Stimulated activated CD4-positive, alpha-beta T cell treated with anti-CD3 and anti-CD28 coated beads, Interleukin-4, amount 100 ng/mL, for 1 hour (primary cell): ENCODE results near the gene MYH10.
"Not testable (repeated sequence)": the region's sequence is repeated elsewhere in the genome, so short reads cannot be mapped to it uniquely, and the experiment has no call there.

Experiments
- DNase-seq: peaks from one replicate; pipeline ENCODE4 v3.0.0-alpha.2; 2020

The MYH10 gene

DNA sequence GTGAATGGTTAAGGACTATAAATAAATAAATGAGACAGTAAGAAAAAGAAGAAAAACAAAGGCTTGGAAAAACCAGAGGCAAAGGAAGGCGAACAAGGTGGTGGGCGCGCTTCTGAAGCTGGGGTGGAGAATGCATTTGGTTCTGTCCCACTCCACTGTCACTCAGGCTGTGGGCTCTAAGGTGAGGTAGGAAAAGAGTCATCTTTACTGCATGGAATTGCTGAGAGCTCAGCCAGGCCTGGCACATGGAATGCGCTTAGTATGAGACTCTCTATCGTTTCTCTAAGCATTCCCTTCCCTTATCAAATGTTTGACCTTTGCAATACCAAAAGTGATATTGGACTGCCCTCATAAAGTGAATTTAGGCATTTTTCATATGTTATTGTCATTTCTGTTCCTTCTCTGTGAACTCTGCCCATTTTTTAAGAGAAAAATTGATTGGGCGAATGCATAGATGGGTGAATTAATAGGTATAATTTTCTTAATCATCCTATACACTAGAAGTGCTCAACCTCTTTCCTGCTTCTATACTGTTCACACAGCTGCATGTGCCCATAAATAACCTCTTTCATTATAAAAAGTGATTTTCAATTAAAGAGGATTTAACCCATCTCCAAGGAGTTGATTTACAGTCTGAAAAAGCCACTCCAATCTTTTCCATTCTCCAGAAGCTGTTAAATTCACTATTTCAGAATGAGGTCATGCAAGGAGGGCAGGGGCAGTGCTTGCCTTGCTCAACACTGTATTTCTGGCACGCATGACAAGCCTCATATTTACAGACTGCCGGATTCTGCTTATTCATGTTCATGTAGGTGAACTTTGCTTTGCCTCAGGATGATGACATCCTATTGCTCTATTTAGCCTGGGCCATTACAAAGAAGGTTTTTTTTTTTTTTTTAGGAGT, 87.7 kb downstream of the MYH10 start:
- DNase-seq: no peak

DNA sequence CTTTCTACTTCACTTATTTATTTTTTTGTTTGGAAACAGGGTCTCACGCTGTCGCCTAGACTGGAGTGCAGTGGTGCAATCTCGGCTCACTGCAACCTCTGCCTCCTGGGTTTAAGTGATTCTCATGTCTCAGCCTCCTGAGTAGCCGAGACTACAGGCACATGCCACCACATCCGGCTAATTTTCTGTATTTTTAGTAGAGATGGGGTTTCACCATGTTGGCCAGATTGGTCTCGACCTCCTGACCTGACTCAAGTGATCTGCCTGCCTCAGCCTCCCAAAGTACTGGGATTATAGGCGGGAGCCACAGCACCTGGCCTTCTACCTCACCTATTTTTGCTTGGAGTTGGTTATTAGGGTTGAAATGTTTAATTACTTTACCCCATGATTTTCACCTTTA, 90.5 kb downstream of the MYH10 start:
- DNase-seq: not testable (repeated sequence)

DNA sequence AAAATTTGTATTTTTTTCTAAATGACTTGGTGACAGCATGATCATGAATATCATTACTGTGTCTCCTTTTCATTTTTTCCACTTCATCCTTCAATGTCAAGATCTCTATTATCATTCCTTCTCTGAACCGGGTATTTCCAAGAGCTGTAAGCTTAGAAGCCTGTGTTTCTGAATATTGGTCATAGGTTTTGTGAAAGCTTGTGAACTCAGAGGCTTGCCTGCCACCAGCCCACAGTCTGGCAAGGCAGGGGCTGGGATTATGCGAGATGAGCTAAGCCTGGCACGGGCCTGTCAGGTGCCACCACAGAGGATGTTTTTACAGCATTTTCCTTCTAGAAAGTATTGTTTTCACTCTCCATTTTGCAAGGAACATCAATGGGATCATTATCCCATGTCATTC, 92.8 kb downstream of the MYH10 start:
- no peak for DNase-seq

DNA sequence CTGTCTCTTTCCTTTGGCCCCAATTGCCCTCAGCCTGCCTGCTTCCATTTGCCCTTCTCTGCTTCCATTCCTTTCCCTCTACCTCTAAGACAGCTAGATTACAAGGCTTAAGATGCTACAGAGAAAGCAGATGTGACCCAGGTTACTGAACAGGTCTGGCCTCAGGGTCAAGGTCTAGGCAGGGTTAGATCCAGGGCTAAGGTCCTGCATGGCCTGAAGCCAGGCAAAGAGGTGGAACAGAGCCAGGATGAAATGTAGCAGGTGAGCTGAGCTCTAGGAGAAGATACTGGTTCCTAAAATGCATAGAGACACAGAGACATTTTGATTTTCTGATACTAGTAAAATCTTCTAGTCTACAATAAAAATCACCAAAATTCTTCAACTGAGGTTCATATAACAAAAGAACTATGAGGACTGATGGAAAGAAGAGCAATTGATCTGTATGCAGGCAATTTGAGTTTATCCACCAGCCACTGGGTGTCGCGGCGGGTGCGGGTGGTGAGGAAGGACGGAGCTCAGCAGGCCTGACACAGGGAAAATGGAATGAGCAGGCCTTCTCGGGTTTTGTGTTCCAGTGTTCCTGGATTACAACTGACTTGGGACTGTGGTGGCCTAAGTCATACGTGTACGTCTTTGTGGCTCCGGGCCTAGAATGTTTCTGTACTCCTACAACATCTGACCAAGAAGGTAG, 95.9 kb downstream of the MYH10 start:
- DNase-seq: no peak

DNA sequence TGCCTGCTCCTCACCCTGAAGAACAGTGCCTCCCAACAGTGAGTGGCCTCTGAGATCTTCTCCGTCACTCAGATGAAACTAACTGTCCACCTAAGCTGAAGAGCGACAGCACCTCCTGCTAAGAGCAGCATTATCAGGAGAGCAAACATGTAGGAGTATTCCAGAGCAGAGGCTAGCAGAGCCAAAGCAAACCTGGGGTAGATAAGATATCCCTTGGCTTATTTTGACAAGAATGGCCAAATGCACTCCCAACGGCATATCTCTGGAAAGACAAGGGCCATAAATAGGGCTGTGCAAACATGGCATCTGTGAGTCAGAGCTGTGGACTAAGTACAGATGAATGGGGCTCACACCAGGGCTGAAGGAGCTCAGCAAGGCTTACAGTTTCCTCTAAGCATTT, 98.5 kb downstream of the MYH10 start:
- DNase-seq: no peak

DNA sequence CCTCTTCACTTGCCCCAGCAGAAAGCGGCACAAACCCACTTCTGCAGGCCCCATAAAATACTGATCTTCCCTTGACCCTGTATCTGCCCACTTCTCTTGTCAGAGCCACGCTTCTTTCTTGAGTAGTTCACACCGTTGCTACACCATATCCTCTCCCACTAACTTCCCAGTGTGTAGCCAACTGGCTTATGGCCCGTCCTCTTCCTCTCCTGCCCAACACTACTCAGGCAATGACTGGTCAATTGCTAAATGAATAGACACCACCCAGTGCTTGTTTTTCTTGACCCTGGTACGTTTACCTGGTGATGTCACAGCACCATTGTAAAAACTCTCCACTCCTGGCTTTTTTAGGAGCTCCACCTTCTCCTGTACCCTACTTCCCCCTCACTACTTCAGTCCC, 107.9 kb downstream of the MYH10 start:
- no peak for DNase-seq

DNA sequence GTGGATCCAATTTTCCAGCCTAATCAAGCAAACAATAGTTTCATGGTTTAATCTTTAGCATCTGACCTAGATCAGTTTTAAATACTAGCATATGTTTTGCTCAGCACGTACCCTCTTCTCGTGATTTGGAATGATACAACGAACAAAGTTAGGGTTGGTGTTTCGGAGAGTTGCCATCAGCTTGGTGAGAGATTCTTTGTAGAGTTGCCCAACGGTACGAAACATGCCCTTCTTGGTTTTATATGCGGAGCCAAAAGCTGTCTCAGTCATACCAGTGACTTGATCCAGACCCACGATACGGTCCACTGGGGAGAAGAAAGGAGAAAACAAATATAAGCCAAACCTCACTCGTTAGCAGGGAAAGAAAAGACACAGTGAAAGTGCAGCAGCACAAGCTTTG, 109.5 kb downstream of the MYH10 start:
- no peak for DNase-seq

DNA sequence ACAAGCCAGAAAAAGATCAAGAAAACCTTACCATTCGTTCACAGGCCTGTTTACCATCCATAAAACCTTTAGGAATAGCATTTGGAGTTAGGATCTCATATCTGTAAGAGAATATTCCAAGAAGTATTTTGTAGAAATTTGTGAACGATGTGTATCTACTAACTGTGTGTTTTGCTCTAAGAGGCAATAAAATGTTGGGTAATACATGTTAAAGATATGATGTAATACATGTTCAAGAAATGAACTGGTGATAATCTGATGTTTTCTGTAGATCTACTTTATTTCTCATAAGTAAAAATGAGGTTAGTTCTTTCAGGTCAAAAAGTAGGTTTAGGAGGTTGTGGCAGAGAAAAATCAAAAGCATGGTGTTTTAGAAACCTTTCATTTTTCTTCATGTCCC, 111.7 kb downstream of the MYH10 start:
- DNase-seq: no peak

DNA sequence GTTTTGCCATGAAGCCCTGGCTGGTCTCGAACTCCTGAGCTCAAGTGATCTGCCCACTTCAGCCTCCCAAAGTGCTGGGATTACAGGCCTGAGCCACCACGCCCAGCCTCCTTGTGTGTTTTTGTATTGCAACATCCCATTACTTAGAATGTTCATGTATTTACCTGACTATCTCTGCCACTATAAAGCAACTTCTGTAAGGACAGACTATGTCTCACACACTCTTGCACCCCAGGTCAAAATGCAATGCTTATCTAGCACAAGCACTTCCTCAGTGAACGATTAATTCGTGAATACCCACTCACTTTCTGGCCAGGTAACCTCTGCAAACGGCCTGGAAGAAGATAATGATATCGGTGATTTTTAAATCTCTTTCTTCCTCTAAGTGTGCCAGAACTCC, 112.2 kb downstream of the MYH10 start:
- DNase-seq: no peak

DNA sequence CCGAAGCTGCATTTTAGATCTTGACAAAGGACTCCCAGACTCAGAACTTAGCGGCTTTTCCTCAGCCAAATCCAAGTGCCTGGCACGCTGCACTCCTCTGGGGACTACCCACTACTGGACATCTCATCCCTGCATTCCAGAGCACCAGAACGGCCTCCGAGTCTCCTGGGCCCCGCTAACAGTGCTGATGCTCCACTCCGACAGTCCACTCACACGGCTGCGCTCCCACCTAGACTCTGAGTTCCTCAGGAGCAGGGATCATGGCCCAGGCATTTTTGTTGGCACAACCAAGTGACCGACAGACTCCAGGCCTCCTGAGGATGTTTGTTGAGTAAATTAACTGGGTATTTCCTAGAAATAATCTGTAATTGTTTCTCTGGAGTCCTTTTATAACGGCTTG, 115.7 kb downstream of the MYH10 start:
- no peak for DNase-seq

DNA sequence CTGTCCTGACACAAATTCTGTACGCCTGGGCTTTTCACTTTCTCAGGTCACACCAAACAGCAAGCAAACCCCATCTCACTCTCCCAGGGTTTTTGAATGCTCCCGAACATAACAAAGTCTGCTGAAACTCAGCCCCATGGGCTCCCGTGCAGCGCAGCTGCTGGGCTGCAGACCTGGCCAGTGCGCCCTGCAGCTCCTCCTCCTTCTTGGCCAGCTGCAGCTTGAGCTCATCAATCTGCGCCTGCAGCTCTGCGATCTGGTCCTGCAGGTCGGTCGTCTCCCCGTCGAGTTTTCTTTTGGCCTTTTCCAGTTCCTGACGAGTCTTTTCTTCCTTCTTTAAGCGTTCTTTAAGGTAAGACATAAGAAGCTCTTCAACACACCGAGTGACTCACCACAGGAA, 124.4 kb downstream of the MYH10 start:
- no peak for DNase-seq

DNA sequence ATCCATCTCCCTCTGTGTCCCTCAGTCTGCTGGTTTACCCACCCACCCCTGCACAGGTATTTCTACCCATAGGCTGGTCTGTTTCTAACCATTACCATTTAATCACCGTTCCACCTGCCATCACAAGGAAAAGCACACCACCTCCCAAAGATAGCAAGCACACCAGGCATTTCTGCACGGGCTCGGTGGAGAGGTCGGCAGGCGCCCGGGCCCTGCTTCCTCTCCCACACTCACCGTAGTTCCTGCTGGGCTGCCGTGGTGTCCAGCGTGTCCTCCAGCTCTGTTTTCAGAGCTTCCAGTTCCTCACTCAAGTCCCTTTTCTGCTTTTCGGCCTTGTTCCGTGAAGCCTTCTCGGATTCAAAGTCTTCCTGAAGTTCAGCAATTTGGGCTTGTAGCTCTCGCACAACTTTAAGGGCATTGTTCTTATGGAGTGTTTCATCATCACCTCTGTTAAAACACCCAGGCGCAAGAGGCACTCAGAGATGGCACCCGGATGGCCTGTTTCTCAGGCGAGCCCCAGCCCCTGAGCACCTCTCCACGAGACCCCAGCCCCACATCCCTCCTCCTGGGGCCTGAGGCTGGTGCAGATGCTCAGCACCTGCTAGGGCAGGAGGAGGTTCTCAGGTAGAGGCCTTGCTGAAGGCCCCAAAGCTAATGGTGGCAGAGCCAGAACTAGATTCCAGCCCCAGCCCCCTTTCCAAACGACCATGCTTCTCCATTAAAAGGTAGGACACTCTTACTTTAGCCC, 125.9 kb downstream of the MYH10 start:
- no peak for DNase-seq

DNA sequence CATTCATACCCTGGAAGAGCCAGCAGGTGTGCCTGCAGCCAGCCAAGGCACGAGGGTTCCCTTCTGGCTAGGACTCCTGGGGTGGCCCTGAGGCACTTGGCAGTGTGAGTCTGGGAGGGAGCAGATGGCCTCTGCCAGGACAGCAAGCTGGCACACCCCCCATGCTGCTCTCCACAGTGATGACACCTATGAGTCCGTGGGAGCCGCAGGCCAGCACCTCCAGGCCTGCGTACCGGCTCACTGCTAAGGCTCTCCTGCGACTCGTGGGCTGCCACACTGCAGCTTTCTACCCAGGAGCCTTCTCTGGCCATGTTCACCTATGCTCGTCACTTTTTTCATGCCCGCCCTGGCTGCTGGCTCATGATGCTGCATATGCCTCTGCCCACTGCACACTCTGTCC, 126.7 kb downstream of the MYH10 start:
- DNase-seq: no peak

DNA sequence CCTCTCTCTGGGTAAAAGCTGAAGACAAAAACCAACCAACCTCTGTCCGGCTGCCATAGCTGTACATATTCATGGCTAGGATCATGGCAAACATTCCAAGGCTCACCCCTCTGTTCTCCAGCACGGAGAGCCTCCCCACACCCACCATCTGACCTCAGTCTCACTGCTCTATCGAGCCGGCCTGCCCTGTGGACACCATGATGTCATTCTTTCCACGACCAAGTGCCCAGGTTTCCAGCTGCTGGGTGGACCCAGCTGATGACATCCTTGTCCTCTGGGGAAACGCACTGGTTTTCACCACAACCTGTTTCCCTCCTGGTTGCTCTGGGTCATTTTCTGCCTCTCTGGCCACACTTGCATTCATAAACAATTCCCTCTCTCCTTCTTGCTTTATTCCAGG, 127.2 kb downstream of the MYH10 start:
- no peak for DNase-seq

DNA sequence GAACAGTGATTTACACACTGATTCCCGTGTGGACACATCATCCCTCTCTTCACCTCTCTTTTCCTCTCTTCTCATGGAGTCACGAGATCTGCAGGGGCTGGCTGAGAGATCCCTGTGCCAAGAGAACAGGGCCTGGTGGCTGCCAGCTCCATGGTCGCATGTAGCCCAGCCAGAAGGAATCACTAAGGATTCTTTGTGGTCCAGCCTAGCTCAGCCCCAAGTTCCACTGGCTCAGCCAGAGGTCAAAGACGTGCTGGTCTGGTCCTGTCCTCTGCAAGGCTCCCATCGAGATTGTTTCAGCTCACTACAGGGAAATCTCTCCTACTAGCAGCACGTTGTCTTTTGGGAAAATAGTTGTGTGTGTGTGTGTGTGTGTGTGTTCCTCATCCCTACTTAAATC, 128.4 kb downstream of the MYH10 start:
- DNase-seq: no peak

DNA sequence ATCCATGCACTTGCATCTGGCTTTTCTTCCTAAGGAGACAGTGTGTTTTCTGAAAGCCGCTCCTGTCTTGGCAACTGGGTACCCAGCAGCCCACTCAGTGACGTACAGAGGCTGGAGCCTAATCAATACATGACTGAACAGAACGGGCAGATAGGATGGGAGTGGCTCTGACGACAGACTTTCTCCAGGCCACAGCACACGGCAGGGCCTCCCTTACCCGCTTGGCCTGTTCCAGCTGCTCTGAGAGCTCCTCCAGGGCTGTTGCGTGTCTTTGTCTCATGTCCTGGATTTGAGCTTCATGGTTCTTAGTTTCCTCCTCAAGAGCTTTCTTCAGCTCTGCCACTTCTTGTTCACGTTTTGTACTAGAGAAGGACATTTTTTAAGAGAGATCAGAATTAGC, 129.9 kb downstream of the MYH10 start:
- no peak for DNase-seq

DNA sequence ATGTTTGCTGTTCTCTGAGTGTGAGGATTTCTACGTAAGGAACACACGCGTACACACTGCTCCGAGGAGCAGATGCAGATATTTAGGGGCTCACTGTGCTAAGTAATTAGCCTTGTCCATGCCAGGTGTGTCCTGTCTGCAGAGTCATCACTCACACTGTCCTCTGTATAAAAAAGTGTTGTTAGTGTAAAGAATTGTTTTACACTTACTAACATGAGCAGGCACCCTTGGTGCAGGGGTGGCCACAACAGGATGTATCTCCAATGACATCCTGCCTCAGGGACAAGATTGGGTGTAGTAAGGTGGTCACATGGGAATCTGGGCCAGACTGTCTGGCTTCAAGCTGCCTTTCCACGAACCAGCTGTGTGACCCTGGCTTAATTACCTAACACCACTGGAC, 130.9 kb downstream of the MYH10 start:
- DNase-seq: no peak

DNA sequence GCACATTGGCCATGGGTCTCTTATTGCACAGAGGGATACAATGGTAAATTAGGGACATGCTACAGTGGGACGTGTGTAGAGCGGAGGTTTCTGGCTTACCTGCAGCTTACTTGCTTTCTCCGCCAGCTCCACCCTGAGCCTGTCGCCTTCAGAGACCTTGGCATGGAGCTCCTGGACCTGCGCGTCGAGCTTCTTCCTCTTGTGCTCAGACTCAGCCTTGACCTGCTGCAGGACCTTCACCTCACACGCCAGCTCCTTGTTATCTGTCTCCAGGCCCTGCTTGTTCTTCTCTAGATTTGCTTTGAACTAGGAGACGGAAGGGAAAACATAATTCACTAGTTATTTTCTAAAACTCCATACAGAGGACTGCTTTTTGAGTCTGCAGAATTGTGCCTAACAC, 131.4 kb downstream of the MYH10 start:
- no peak for DNase-seq

DNA sequence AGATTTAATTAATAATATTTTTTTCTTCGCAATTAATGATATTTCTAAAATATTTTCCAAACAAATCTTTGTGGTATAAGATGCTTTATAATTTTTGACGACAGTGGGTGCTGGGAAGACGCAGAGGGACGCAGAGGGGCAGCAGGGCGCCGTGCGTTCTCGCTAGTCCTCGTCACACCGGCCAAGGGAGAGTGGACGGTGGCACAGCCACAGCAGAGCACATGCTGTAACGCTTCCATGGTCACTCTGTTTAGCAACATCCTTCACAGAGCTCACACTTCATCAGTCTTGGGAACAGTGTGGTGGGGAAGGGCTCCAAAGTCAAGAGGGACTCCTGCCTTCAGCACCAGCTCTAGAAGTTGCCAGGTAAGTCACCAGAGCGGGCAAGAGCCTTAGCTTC, 134.4 kb downstream of the MYH10 start:
- DNase-seq: no peak

DNA sequence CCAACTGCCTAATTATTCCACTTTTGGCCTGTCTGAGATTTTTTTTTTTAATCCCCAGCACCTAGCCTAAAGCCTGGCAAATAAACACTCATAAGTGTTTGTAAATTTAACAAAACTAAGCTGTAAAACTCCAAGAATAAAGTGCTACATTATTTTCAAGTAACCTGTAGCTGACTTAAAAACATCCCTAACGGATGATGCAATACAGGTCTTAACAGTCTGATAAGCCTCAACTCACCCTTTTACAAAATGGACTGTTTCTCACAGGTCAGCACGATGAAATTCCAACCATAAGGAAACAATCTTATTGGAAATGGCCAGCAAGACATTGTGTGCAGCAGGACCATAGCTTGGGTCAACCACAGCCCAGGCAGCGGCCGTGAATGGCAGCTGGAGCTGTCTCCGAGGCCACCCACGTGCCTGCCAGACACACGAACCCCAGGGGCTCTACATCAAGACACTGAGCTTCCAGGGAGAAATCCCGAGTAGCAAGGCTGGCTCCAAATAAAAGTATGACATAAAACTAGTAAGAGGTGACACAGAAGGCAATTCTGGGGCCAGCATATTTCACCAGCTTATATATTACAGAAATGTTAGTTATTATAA, 135.9 kb downstream of the MYH10 start:
- no peak for DNase-seq

DNA sequence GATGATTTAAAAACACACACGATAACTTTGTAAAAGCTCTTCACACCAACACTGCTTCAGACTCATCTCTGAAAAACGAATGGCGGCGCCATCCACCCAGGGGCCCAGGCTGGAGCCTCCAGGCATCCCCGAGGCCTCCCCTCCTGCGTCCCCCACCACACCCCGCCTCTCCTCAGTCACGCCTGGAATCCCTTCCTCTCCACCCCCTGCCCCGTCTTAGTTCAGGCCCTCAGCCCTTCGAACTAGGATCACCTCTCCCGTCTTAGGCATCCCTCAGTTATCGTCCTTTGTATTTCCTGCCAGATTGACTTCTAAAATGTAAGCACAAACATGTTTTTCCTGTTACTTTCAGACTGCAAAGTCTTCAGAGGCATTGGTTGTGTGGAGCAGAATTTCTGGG, 136.5 kb downstream of the MYH10 start:
- DNase-seq: no peak

DNA sequence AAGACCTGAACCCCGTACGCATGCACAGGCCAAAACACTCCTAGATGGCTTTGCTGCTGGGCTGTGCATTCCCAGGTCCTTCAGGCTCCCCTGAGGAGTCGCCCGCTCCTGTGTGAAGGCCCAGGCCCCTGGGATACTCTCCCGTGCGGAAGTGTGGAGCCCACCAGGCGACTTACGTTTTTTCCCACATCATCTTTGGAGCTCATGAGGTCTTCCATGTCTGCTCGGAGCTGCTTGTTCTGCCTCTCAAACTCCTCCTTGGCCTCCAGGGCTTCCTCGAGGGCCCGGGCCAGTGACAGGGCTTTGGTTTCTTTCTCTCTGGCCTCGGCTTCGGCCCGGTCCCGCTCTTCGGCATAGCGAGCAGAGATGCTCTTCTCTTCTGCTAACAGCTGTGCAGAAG, 138.4 kb downstream of the MYH10 start:
- DNase-seq: no peak

DNA sequence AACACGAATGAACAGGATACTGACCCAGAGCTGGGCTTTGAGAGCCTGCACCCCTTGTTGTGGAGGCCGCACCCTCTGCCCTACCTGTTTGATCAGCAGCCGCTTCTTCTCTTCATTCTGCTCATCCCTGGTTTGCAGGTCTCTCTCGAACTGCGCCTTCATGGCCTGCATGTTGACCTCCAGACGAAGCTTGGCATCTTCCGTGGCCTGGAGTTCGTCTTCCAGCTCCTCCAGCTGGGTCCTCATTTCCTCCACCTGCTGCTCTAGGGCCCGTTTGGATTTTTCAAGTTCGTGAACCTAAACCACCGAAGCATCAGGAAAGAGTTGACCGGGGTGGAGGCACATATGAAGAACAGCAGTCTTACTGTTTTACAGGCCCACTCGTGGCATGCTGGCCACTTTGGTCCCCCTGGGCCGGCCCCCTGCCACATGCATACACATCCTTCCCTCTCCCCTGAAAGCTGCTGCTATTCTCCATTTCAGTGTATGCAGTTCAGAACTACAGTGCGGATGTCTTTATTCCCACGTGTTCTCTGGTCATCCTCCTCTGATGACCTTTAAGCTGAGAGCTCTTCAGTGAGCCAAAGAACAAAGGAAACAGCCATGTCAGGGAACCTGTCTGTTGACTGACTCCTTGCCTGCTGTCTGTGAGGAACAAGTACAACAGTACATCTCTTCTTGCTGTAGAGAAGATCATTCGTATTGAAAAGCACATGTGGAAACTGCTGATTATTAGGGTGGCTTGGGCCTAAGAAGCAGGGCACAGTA, 140.1 kb downstream of the MYH10 start:
- no peak for DNase-seq
